HG03103 (cell line): Measurements from ENCODE around the gene DNAJC17.

Source experiments
- ATAC-seq: cut with Tn5 transposase; IDR thresholded peaks from one replicate; pipeline ENCODE4 v1.9.1; 2021; ENCODE audit warnings: low read depth; ENCODE audit not compliant: unreplicated experiment

Gene DNAJC17

GRCh38 chr15:40830884-40831283, 23.6 kb upstream of the DNAJC17 start:
- no peak for ATAC-seq

- ATAC-seq = no peak
Measured at GRCh38 chr15:40829115-40829514, 21.8 kb upstream of the DNAJC17 start.

- no peak for ATAC-seq
Measured at GRCh38 chr15:40828447-40829036, 21.3 kb upstream of the DNAJC17 start, which contains the start of gene PPP1R14D. Gene PPP1R14D, minus strand, starts transcription at chr15:40828708. Its CDS starts 67 bp downstream, at chr15:40828641.

GRCh38 chr15:40826423-40827075, 19.3 kb upstream of the DNAJC17 start:
- ATAC-seq = no peak

GRCh38 chr15:40825661-40826422, 18.6 kb upstream of the DNAJC17 start:
- ATAC-seq = no peak

- no peak for ATAC-seq
Measured at GRCh38 chr15:40823572-40824343, 16.5 kb upstream of the DNAJC17 start.

GRCh38 chr15:40821195-40821594, 13.9 kb upstream of the DNAJC17 start:
- no peak for ATAC-seq

GRCh38 chr15:40819048-40819447, 11.8 kb upstream of the DNAJC17 start:
- ATAC-seq = no peak

GRCh38 chr15:40815042-40815698, 7.9 kb upstream of the DNAJC17 start:
- no peak for ATAC-seq

GRCh38 chr15:40812721-40813425, 5.6 kb upstream of the DNAJC17 start:
- no peak for ATAC-seq

- ATAC-seq = no peak
Measured at GRCh38 chr15:40808861-40809450, 1.7 kb upstream of the DNAJC17 start.

GRCh38 chr15:40807888-40808461, 702 bp upstream of the DNAJC17 start:
- ATAC-seq = no peak

- no peak for ATAC-seq
Measured at GRCh38 chr15:40806672-40807027, 623 bp downstream of the DNAJC17 start.

GRCh38 chr15:40803688-40804087, 3.6 kb downstream of the DNAJC17 start:
- ATAC-seq = no peak

- ATAC-seq = no peak
Measured at GRCh38 chr15:40803076-40803475, 4.2 kb downstream of the DNAJC17 start.

- no peak for ATAC-seq
Measured at GRCh38 chr15:40799523-40799922, 7.8 kb downstream of the DNAJC17 start.

GRCh38 chr15:40796512-40796911, 10.8 kb downstream of the DNAJC17 start:
- no peak for ATAC-seq

- no peak for ATAC-seq
Measured at GRCh38 chr15:40796041-40796440, 11.2 kb downstream of the DNAJC17 start.
